GM12878 (cell line): ENCODE results near the gene AUNIP.

Experiments used
- CREB1 ChIP-seq: IDR thresholded peaks from 2 replicates; pipeline ENCODE4 v1.6.1; 2012; ENCODE audit warnings: low read depth, mild to moderate bottlenecking, inconsistent platforms
- ETV6 ChIP-seq, 2 experiments: fragments of 450-650 bp in 1 of 2; IDR thresholded peaks in 1 of 2; conservative IDR thresholded peaks in 1 of 2; 2 replicates each; pipeline ENCODE4 v1.6.1; 2014; ENCODE audit warnings: antibody characterized with exemption in 1 of 2, borderline replicate concordance in 1 of 2, low read depth in 1 of 2, mild to moderate bottlenecking in 1 of 2, moderate library complexity in 1 of 2
- GABPA ChIP-seq: IDR thresholded peaks from 2 replicates; pipeline ENCODE4 v1.6.1; 2014; ENCODE audit warnings: antibody characterized with exemption, low read depth, mild to moderate bottlenecking, inconsistent platforms
- POLR2AphosphoS5 ChIP-seq: IDR thresholded peaks from 2 replicates; pipeline ENCODE4 v1.6.1; 2011; ENCODE audit warnings: mild to moderate bottlenecking, low read length, inconsistent platforms
- TF ChIP-seq, protein P1 (sequence below), 3 experiments: IDR thresholded peaks in 2 of 3; conservative IDR thresholded peaks in 1 of 3; 2 replicates each; pipeline ENCODE4 v1.5.1; 2011; ENCODE audit warnings: low read depth in 3 of 3, low read length in 3 of 3, mild to moderate bottlenecking in 3 of 3, control low read depth in 2 of 3, moderate library complexity in 2 of 3, inconsistent platforms in 1 of 3, mixed read lengths in 1 of 3; ENCODE audit not compliant: control insufficient read depth in 2 of 3, insufficient read depth in 1 of 3; ENCODE audit errors: extremely low read depth in 1 of 3

- TF ChIP-seq, protein P1, sequence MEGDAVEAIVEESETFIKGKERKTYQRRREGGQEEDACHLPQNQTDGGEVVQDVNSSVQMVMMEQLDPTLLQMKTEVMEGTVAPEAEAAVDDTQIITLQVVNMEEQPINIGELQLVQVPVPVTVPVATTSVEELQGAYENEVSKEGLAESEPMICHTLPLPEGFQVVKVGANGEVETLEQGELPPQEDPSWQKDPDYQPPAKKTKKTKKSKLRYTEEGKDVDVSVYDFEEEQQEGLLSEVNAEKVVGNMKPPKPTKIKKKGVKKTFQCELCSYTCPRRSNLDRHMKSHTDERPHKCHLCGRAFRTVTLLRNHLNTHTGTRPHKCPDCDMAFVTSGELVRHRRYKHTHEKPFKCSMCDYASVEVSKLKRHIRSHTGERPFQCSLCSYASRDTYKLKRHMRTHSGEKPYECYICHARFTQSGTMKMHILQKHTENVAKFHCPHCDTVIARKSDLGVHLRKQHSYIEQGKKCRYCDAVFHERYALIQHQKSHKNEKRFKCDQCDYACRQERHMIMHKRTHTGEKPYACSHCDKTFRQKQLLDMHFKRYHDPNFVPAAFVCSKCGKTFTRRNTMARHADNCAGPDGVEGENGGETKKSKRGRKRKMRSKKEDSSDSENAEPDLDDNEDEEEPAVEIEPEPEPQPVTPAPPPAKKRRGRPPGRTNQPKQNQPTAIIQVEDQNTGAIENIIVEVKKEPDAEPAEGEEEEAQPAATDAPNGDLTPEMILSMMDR (IDR thresholded peaks at IDR 0.05 in 2 of 3, conservative IDR thresholded peaks at IDR 0.05 in 1 of 3; ENCODE audit: control insufficient read depth in 2 of 3, extremely low read depth in 1 of 3, insufficient read depth in 1 of 3, low read depth in 3 of 3, low read length in 3 of 3): no peak
- TF ChIP-seq ETV6 (conservative IDR thresholded peaks at IDR 0.05 in 1 of 2, IDR thresholded peaks at IDR 0.05 in 1 of 2; ENCODE audit: borderline replicate concordance in 1 of 2, low read depth in 1 of 2): no peak
- TF ChIP-seq CREB1: no peak
- TF ChIP-seq POLR2AphosphoS5: no peak
- no peak for TF ChIP-seq GABPA
These were observed 30.8 kb downstream of the AUNIP start for GRCh38 chr1:25828491-25828890.
